GM08714 (cell line): ENCODE measurements around the gene LRRC26.

Source experiments
- H3K4me3 ChIP-seq: fragments of 200-500 bp; sonication (Bioruptor generic); 2 replicates; pipeline ENCODE4 v1.5.1; 2014; ENCODE audit warnings: mild to moderate bottlenecking, low read length, inconsistent platforms
- ZNF274 ChIP-seq: IDR thresholded peaks from 2 replicates; pipeline ENCODE4 v1.6.1; 2012; ENCODE audit warnings: mild to moderate bottlenecking, low read depth, low read length

The LRRC26 gene

GRCh38 chr9:137205126-137206069 is 35.5 kb upstream of the LRRC26 start, which contains the start of the genes NDOR1 and TMEM203:
NDOR1 (plus strand) TSS chr9:137205700; CDS start chr9:137205778, 78 bp downstream.
TMEM203 (minus strand) TSS chr9:137205648; CDS start chr9:137205414, 234 bp downstream.
- H3K4me3 ChIP-seq, result peak within 1 kb of the TSS; percentile 96
- TF ChIP-seq ZNF274, result no peak

GRCh38 chr9:137204731-137205125 is 34.9 kb upstream of the LRRC26 start:
- H3K4me3 ChIP-seq, result peak overlapping the region; percentile 96
- no peak for TF ChIP-seq ZNF274

GRCh38 chr9:137202966-137203365 is 33.1 kb upstream of the LRRC26 start:
- no peak for TF ChIP-seq ZNF274
- no peak overlapping the region for H3K4me3 ChIP-seq

GRCh38 chr9:137201205-137201868 is 31.5 kb upstream of the LRRC26 start:
- H3K4me3 ChIP-seq, result peak overlapping the region; percentile 70
- no peak for TF ChIP-seq ZNF274

- peak within 1 kb of the TSS; percentile 70 for H3K4me3 ChIP-seq
- no peak for TF ChIP-seq ZNF274
Observed at GRCh38 chr9:137200311-137201204, 30.7 kb upstream of the LRRC26 start, which contains the start of gene TPRN. TPRN (minus strand) TSS chr9:137200741; CDS start chr9:137200711, 30 bp downstream.

- no peak for TF ChIP-seq ZNF274
- peak overlapping the region; percentile 35; the same call in 1 of the 2 replicates for H3K4me3 ChIP-seq
Observed at GRCh38 chr9:137199411-137200121, 29.7 kb upstream of the LRRC26 start.

GRCh38 chr9:137198902-137199283 is 29.0 kb upstream of the LRRC26 start:
- no peak for TF ChIP-seq ZNF274
- H3K4me3 ChIP-seq, result no peak overlapping the region

GRCh38 chr9:137198051-137198901 is 28.4 kb upstream of the LRRC26 start:
- no peak for TF ChIP-seq ZNF274
- no peak overlapping the region for H3K4me3 ChIP-seq

GRCh38 chr9:137195525-137196220 is 25.8 kb upstream of the LRRC26 start:
- no peak overlapping the region for H3K4me3 ChIP-seq
- no peak for TF ChIP-seq ZNF274

GRCh38 chr9:137194909-137195308 is 25.1 kb upstream of the LRRC26 start:
- no peak overlapping the region for H3K4me3 ChIP-seq
- no peak for TF ChIP-seq ZNF274

- TF ChIP-seq ZNF274, result no peak
- H3K4me3 ChIP-seq, result no peak overlapping the region
Observed at GRCh38 chr9:137194388-137194787, 24.5 kb upstream of the LRRC26 start.

- H3K4me3 ChIP-seq, result no peak overlapping the region
- TF ChIP-seq ZNF274, result no peak
Observed at GRCh38 chr9:137193771-137194170, 23.9 kb upstream of the LRRC26 start.
